NB4 (cell line): ENCODE measurements around the gene PHF12.
A peak's percentile ranks its signal among the peaks of the same experiment; 100 is the strongest.

Experiments
- CTCF ChIP-seq: IDR thresholded peaks from one replicate; pipeline ENCODE4 v1.5.1; 2012; ENCODE audit warnings: low read depth, low read length
- MAX ChIP-seq: IDR thresholded peaks from 2 replicates; pipeline ENCODE4 v1.6.1; 2011; ENCODE audit warnings: low read depth, low read length
- MYC ChIP-seq: IDR thresholded peaks from 2 replicates; pipeline ENCODE4 v1.6.1; 2011; ENCODE audit warnings: low read depth, low read length
- POLR2A ChIP-seq: IDR thresholded peaks from 2 replicates; pipeline ENCODE4 v1.6.1; 2011; ENCODE audit warnings: mild to moderate bottlenecking; ENCODE audit not compliant: insufficient read length; ENCODE audit errors: extremely low read depth

GRCh38 chr17:28902819-28903545 lies 48.3 kb downstream of the PHF12 start, which contains the start of gene DHRS13:
- TF ChIP-seq CTCF (peak; percentile 93), MYC (peak; percentile 86), POLR2A (peak; percentile 39), MAX (peak; percentile 73; the same call in 1 of the 2 replicates)
